ENCODE data around the gene TSPAN14. TPM values are rescaled to one million over a fixed set of nuclear protein-coding genes. Genes with fewer than 3 reads are reported as not detected.

TSPAN14 gene
- 64.0 to 73.5 TPM (median 72.1 TPM) in 3 replicates for total RNA-seq (2021)
- Bru-seq, nascent RNA = percentile 74 among the genes with signal in this experiment
- long read RNA-seq, experiment 1, full-length matches to known transcripts = 103 of 221 reads
- long read RNA-seq, experiment 1, partial matches to known transcripts = 18 of 221 reads
- long read RNA-seq, experiment 1, other reads (novel, unspliced or antisense) = 100 of 221 reads
- long read RNA-seq, experiment 2, full-length matches to known transcripts = 10 of 56 reads
- long read RNA-seq, experiment 2, partial matches to known transcripts = 10 of 56 reads
- long read RNA-seq, experiment 2, other reads (novel, unspliced or antisense) = 36 of 56 reads
- long read RNA-seq, experiment 3, full-length matches to known transcripts = 1 of 5 reads
- long read RNA-seq, experiment 3, partial matches to known transcripts = 1 of 5 reads
- long read RNA-seq, experiment 3, other reads (novel, unspliced or antisense) = 3 of 5 reads

- ChIA-PET POLR2A (interaction anchor here (1.2 kb wide), 3 partner anchors 11 to 52 kb away, joined by 3 to 7 read pairs (median 5); no protein-coding TSS in a partner anchor), CTCF (interaction anchor here (0.8 to 34.2 kb wide), 7 partner anchors 10 to 209 kb away, joined by 3 to 802 read pairs (median 4); no protein-coding TSS in a partner anchor)
- 0 out of 2 replicates have a peak, but pooled peaks have one; percentile 15 for TF ChIP-seq E2F5 (CRISPR knock-in tag; IDR thresholded peaks at IDR 0.05)
- 0 out of 2 replicates have a peak, but pooled peaks have one; percentile 40 for TF ChIP-seq FOXP4 (CRISPR knock-in tag; IDR thresholded peaks at IDR 0.05)
- 0 out of 2 replicates have a peak, but pooled peaks have one; percentile 43 for TF ChIP-seq MYBL2 (CRISPR knock-in tag; IDR thresholded peaks at IDR 0.05)
- TF ChIP-seq ZBTB21 (CRISPR knock-in tag; IDR thresholded peaks at IDR 0.05; ENCODE audit: borderline replicate concordance) = no peak
- TF ChIP-seq E2F4 (CRISPR knock-in tag; IDR thresholded peaks at IDR 0.05; ENCODE audit: borderline replicate concordance, low read depth) = peak; percentile 66; the same call in 1 of the 2 replicates
- no peak for TF ChIP-seq FOXJ3 (CRISPR knock-in tag; IDR thresholded peaks at IDR 0.05; ENCODE audit: borderline replicate concordance)
- no peak for TF ChIP-seq ATF3 (CRISPR knock-in tag; conservative IDR thresholded peaks at IDR 0.05)
- peak; percentile 65 for TF ChIP-seq SP1 (CRISPR knock-in tag; conservative IDR thresholded peaks at IDR 0.05)
- TF ChIP-seq ZNF423 (CRISPR knock-in tag; IDR thresholded peaks at IDR 0.05) = peak; percentile 19; the same call in 1 of the 2 replicates
- no peaks in the 10 kb centered on the region for H3K36me3 Mint-ChIP-seq
- H3K4me3 Mint-ChIP-seq = peak within 1 kb of the TSS; percentile 95
- no peaks in the 10 kb centered on the region for H3K27me3 Mint-ChIP-seq (ENCODE audit: low read depth)
- ATAC-seq (peak; percentile 66), DNase-seq (ENCODE audit: low spot score) (peak; percentile 70)
- H3K27ac Mint-ChIP-seq = peak within 1 kb of the TSS; percentile 84
- H3K9me3 Mint-ChIP-seq = no peaks in the 10 kb centered on the region
- H3K4me1 Mint-ChIP-seq = peaks cover 36% of the 10 kb centered on the region
These were observed at the start of gene TSPAN14 for GRCh38 chr10:80453842-80454512. TSPAN14 (plus strand) TSS chr10:80454310; CDS start chr10:80489234, 34,924 bp downstream.

GRCh38 chr10:80405035-80405434 is 49.1 kb upstream of the TSPAN14 start:
- CTCF ChIA-PET = interaction anchor here (1.0 to 1.5 kb wide), 3 partner anchors 22 to 191 kb away, joined by 3 to 5 read pairs (median 4); no protein-coding TSS in a partner anchor
- Mint-ChIP-seq H3K4me3 (no peak overlapping the region), H3K36me3 (no peaks in the 10 kb centered on the region), H3K9me3 (no peaks in the 10 kb centered on the region; the same call in 1 of the 2 replicates), H3K27ac (no peak overlapping the region), H3K4me1 (peaks cover 24% of the 10 kb centered on the region), H3K27me3 (ENCODE audit: low read depth) (peaks cover 24% of the 10 kb centered on the region)
- POLR2A ChIA-PET = no interaction called here
- TF ChIP-seq ZBTB21 (CRISPR knock-in tag; IDR thresholded peaks at IDR 0.05; ENCODE audit: borderline replicate concordance) (no peak), ATF1 (CRISPR knock-in tag; IDR thresholded peaks at IDR 0.05) (no peak), ARID4B (CRISPR knock-in tag; IDR thresholded peaks at IDR 0.05; ENCODE audit: borderline replicate concordance) (no peak), ATF6 (CRISPR knock-in tag; IDR thresholded peaks at IDR 0.05) (no peak), NFYB (CRISPR knock-in tag; conservative IDR thresholded peaks at IDR 0.05; ENCODE audit: low read depth) (no peak), ZNF138 (CRISPR knock-in tag; conservative IDR thresholded peaks at IDR 0.05) (no peak)
- ATAC-seq (no peak), DNase-seq (ENCODE audit: low spot score) (no peak)

Data from WTC11 (cell line).